Measurements from ENCODE around the gene TBC1D25.

Gene TBC1D25

DNA sequence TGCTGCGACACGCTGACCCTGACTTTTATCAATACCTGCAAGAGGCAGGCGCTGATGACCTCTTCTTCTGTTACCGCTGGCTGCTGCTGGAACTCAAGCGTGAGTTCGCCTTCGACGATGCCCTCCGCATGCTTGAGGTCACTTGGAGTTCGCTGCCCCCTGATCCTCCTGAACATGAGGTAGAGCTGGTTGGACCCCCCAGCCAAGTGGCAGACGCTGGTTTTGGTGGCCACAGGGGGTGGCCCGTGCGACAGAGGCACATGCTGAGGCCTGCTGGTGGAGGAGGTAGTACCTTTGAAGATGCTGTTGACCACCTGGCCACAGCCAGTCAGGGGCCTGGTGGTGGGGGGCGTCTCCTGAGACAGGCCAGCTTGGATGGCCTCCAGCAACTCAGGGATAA, 20.5 kb downstream of the TBC1D25 start:
- DNase-seq (ENCODE audit: low read depth): no peak

DNA sequence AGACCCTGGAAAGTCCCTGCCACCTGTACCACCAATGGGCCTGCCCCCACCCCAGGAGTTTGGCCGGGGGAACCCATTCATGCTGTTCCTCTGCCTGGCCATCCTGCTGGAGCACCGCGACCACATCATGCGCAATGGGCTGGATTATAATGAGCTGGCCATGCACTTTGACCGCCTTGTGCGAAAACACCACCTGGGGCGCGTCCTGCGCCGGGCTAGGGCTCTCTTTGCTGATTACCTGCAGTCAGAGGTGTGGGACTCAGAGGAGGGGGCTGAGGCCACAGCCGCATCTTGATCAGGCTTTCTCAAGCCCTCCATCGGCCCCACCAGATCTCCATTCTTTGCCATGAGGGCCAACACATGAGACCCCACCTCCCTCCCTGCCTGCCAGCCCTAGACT, 21.2 kb downstream of the TBC1D25 start:
- DNase-seq (ENCODE audit: low read depth): no peak

DNA sequence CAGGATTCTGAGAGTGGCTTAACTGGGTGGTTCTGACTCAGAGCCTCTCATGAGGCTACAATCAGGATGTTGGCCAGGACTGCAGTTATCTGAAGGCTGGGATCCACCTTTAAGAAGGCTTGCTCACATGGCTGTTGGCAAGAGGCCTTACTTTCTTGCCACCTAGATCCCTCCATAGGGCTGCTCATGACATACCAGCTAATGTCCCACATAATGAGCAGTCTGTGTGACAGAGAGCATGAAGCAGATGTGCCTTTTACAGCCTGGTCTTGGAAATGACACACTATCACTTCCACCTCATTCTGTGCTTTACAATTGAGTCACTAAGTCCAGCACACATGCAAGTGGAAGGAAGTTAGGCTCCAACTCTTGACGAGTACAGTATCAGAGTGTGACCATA, 30.4 kb downstream of the TBC1D25 start:
- no peak for DNase-seq (ENCODE audit: low read depth)

DNA sequence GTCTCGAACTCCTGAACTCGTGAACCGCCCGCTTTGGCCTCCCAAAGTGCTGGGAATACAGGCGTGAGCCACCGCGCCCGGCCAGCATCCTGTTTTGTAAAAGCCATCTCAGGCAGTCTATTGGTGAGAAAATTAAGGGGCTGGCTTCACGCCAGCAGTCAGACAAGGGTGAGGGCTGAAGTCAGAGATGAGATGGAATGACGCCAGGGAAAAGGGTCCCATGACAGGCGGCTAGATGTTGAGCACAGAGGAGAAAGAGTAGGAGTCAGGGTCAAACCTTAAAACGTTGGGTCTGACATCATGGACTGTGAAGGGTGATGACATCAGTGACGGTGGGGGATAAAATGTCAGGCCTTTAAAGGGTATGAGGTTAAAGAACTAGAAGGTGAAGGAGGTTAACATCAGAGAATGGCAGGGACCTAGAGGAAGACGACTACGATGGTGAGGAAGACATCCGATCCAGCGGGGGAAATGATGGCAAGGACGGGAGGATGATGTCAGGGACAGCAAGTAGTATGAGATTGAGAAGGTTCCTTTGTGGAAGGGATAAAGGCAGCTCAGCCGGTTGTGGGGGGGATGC, 34.3 kb downstream of the TBC1D25 start:
- DNase-seq (ENCODE audit: low read depth): no peak

DNA sequence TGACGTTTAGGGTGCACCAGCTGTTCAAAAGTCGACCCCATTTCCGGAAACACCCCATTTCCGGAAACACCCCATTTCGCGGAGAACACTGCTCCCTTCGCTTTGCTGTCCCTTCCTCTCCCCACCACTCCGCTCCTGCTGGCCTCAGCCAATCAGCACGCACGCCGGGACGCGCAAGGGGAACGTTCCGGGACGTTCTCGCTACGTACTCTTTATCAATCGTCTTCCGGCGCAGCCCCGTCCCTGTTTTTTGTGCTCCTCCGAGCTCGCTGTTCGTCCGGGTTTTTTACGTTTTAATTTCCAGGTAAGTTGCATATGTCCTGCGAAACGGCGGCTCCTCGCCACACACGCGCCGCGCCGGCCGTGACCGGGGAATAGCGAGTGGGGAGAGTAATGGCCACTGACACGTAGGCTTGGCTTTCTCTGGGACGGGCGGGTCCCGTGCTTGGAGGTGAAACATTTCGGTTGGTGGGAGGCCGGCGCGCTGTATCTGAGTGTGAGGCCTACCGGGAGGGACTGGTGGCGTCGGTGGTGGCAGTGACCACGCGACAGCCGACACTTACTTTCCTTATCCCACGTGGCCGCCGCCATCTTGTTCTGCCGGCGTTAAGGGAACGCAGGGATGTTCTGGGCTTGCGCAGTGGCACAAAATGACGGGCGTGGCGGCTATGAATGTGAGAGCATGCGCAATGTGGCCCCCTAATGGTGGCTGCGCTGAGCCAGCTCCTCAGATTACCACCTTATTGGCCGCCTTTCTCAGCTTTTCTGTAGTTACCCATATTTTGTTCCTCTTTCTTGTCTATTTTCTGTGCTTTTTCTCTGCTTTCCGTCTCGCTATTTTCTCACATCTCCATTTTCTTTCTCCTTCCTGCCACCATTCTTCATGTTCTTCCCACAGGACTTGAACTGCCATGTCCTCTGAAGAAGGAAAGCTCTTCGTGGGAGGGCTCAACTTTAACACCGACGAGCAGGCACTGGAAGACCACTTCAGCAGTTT, 35.1 kb downstream of the TBC1D25 start, which contains the start of gene RBM3:
TSS of gene RBM3 (plus strand) at position 215 of the 997 bp plus-strand sequence. CDS start at position 912, 697 bp downstream.
- DNase-seq (ENCODE audit: low read depth): peak; percentile 89

DNA sequence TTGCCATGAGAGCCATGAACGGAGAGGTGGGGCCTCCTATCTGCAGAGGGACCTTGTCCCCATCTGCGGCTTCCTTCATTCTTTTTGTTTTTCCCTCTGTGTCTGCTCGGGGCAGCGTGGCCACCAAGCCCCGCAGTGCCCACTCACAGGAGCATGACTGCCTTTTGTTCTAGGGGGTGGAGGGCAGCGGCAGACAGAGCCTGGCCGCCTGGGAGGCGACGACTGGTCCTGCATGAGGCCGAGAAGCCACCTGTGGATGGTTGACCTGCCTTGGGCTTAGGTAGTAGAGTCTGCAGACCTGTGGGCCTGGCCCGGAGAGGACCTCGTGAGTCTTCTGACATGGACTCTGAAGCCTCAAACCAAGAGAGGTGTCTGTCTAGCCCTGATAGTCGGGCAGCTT, 36.1 kb downstream of the TBC1D25 start:
- no peak for DNase-seq (ENCODE audit: low read depth)

DNA sequence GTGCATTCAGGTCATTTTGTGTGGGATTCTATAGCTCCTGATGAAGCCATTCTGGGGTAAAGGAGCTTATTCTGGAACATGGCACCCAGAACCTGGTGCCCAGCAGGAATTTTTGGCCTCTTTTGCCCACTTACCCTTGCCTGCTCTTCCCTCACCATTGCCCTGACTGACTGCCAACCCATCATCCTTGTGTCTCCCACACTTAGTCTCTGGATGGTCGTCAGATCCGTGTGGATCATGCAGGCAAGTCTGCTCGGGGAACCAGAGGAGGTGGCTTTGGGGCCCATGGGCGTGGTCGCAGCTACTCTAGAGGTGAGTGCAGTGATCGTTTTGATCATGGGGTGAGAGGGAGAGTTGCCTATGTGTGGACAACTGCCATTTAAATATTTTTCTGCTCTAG, 36.6 kb downstream of the TBC1D25 start:
- no peak for DNase-seq (ENCODE audit: low read depth)

DNA sequence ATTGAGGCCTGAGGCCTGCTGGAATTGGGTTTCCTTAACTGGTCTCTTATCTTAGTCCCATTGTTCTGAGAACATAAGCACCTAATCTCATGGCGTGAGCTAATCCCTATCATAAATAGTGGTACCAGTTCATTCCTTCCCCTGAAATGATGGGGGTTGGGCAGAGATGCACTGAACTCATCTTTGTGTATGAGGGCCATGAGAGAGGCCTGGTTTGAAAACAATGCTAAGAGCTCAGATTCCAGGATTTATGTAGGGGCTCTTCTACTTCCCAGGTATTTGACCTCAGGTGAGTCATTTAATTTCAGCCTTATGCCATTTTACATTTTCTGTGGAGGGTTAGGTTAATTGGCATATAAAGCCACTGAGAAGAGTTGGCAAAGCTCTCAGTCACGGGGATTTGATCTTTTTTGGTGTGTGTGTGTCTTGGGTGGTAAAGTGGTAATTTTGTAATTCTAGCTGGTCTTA, 39.2 kb downstream of the TBC1D25 start:
- DNase-seq (ENCODE audit: low read depth): no peak

DNA sequence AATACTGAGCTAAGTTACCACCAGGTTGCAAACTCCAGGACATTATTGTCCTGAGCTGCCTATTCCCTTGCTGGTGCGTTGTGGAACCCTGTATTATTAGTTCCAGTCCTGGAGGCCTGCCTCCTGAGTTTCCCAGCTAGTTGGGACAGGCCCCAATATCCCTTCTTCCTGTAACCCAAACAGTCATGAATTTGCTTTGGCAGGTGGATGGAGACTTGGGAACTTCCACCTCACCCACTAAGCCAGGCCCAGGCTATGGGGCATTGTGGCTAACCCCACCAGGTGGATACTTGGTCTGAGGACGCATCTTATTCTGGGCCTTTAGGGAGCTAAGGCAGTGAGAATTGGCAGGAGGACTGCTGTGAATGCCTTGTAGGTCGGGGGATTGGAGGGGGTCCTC, 39.7 kb downstream of the TBC1D25 start:
- DNase-seq (ENCODE audit: low read depth): no peak

DNA sequence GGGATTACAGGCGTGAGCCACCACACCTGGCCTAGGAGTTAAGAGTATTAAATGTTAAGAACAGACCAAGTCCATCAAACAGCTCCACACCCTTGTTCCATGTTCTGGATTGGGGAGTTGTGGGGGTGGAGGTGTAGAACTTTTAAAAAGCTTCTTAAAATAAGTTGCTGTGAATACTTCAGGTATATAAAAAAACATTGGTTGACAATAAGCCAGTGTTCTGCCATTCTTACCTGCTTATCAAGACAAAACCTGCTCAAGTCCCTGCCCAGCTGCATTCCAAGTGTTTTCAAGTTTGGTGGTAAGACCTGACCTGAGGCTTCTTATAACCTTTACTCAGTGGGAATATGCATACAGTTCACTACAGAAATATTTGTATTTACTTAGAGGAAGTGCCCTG, 41.1 kb downstream of the TBC1D25 start:
- no peak for DNase-seq (ENCODE audit: low read depth)

DNA sequence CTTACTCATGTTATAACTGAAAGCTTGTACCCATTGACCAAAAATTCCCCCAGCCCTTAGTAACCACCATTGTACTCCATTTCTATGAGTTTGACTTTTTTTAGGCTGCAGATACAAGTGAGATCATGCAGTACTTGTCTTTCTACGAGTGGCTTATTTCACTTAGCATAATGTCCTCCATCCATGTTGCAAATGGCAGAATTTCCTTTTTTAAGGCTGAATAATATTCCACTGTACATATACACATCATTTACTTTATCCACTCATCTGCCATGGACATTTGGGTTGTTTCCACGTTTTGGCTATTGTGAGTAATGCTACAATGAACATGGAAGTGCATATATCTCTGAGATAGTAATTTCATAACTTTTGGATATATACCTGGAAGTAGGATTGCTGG, 45.2 kb downstream of the TBC1D25 start:
- no peak for DNase-seq (ENCODE audit: low read depth)

DNA sequence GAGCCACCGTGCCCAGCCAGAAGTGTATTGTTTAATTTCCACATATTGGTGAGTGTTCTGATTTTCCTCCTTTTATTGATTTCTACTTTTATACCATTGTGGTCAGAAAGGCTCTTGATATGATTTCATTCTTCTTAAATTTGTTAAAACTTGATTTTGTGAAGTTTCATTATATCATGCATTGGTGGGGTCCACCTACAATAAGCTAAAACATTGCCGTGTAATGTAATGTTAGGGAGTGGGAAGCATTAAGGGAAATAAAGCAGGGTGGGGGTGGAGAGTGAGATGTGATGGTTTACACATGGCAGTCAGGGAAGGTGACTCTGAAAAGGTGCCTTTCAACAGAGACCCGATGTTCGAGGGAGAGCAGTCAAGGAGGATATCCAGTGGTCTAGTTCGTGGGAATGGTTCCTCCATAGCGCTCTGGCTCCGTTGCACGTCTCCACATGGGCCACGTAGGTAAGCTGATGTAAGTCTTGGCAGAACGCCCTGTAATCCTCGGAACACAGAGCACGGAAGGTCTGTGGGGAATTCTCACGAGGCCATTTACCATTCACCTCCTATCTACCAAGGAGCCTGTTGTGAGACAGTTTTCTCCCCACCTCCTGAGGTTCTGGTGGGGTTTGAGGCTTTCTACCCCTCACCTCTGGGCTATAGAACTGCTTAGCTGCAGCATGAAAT, 50.1 kb downstream of the TBC1D25 start:
- DNase-seq (ENCODE audit: low read depth): no peak

DNA sequence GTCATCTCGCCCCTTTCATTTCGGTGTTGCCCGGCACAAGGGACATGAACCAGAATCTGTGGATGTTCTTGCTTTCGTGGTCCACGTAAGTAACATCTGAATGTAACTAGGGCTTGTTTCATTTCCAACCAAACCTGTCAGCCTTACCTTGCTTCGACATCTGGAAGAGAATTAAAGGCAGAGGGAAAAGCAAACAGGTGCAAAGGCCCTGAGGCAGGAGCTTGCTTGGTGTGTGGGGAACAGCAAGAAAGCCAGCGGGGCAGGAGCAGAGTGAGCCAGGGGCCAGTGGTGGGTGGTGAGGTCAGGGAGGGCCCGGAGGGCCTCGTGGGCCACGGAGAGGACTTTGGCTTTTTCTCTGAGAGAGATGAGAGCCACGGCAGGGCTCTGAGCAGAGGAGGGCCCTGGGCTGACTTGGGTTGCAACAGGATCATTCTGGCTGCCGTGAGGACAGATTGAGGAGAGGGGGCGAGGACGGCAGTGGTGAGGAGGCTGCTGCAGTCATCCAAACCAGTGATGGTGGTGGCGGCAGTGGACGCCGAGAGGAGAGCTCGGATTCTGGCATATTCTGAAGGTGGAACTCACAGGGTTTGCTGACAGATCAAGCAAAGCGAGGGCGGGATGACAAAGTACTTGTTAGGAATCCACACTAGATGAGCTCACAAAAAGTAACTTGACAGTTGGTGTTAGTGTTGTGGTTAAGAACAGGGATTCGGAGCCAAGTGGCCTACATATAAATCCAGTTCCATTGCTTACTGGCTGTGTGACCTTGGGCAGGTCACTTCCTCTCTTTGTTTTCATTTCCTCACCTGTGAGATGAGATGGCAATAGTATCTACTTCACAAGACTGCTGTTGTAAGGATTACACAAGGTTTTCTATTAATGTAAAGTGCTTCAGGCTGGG, 50.9 kb downstream of the TBC1D25 start:
- no peak for DNase-seq (ENCODE audit: low read depth)

DNA sequence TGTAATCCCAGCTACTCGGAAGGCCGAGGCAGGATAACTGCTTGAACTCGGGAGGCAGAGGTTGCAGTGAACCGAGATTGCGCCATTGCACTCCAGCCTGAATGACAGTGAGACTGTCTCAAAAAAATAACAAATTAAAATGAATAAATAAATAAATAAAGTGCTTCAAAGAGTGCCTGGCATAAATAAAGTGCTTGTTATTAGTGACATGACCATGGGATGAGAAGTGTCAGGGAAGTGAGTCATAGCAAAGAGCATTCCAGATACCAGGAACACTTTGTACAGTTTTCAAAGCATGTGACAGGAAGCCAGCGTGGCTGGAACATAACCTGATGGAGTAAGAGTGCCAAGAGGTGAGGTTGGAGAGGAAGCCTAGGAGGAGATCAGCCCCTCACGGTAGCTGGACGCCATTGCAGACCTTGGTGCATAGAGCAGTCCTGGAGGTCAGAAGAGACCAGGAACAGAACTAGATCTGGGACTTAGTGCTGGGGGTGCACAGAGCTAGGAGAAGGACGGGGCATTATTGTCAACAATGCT, 51.8 kb downstream of the TBC1D25 start:
- DNase-seq (ENCODE audit: low read depth): peak; percentile 41

DNA sequence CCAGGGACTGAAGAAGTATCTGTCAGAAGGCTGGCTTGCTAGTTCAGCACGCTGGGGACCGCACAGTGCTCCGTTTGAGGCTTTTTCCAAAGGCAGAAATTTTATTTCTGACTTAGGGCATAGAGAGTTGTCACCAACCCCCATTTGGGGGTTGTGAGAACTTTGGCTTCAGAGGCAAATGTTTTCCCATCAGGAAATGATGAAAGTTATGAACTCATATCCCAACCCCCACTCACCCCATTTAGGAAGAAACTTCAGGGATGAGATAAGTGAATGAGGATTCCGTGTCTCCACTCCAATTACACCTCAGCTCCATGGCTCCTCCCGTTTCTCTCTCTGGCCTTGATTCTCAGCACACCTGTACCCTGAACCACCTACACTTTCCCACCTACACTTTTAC, 53.5 kb downstream of the TBC1D25 start:
- DNase-seq (ENCODE audit: low read depth): no peak

DNA sequence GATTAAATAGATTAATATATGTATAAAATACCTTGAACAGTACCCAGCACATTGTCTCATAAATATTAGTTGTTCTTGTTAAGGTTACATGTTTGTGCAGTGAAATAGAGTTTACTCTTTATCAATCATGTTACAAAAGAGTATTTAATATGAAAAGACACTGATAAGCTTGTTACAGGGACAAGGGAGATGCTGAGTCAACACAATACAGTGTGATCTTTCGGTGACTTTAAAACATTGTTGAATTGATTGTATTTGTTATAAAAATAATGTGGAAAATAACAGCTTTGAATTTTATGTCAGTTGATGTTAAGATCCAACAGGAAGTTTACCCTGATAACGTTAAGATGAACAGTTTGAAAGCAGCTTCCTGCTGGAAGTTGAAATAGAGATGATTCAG, 56.4 kb downstream of the TBC1D25 start:
- no peak for DNase-seq (ENCODE audit: low read depth)

DNA sequence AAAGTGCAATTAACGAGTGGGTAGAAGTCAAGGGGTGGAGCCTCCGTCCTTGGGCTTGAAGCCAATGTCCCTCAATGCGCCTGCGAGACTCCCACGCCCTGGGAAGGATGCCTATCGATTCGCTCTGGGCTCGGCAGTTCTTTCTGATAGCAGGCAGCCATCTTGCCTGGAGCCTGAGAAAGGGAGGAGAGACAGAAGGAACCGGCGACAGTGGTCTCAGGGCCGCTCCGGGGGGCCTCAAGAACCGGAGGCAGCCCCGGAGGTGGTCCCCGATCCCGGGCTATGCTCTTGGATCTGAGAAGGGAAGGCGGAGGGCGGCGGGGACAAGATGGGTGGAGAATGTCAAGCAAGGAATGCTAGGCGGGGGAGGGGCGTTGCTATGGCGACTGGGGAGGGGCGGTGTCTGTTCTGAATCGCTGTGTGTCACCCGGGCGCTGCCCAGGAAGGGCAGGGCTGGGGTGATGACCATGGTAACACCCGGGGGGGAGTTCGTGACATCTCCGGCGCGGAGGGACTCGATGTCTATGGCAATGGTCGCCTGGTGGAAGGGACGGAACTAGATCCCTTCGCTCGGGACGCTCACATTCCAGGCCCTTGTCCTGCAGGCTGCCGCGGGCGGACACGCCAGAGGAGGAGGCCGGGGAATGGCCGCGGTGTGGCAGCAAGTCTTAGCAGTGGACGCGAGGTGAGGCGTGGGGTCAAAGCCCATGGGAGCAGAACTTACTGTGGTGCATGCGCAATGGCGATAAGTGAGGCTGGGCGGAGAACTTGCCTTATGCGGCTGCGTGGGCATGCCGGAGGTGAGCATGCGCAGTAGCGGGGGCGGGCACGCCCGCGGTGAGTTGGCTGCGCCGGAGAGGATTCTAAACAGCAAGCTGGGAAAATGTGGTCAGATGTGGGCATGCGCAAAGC, 58.1 kb downstream of the TBC1D25 start, which contains the start of gene WDR13:
TSS of gene WDR13 (plus strand) at position 140 of the 912 bp plus-strand sequence. CDS start at position 645, 505 bp downstream.
- peak; percentile 96 for DNase-seq (ENCODE audit: low read depth)

DNA sequence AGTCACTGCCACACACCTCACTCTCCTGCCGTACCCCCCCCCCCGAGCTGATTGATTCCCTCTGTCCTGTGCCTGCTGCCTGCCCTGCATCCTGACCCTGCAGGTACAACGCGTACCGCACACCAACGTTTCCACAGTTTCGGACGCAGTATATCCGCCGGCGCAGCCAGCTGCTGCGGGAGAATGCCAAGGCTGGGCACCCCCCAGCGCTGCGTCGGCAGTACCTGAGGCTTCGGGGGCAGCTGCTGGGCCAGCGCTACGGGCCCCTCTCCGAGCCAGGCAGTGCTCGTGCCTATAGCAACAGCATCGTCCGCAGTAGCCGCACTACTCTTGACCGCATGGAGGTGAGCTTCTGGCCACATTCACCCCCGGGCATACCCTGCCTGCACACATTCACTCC, 59.1 kb downstream of the TBC1D25 start:
- no peak for DNase-seq (ENCODE audit: low read depth)

DNA sequence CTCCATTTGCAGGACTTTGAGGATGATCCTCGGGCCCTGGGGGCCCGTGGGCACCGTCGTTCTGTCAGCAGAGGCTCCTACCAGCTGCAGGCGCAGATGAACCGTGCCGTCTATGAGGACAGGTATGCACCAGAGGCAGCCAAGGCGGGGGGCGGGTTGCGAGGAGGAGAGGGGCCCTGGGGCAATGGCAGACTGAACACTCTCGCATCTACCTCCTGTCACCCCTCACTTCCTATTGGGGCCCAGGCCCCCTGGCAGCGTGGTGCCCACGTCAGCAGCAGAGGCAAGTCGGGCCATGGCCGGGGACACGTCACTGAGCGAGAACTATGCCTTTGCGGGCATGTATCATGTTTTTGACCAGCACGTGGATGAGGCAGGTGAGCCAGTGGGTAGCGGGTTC, 59.8 kb downstream of the TBC1D25 start:
- no peak for DNase-seq (ENCODE audit: low read depth)

DNA sequence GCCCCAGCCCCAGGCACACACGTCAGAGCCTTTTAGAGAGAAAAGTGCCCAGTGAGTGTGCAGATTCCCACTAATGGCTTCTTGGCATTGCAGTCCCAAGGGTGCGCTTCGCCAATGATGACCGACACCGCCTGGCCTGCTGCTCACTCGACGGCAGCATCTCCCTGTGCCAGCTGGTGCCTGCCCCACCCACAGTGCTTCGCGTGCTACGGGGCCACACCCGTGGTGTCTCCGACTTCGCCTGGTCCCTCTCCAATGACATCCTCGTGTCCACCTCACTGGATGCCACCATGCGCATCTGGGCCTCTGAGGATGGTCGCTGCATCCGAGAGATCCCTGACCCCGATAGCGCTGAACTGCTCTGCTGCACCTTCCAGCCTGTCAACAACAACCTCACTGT, 60.7 kb downstream of the TBC1D25 start:
- DNase-seq (ENCODE audit: low read depth): no peak

Data from fibroblast of the conjunctiva (primary cell).